ENCODE results near the gene CLSTN2. TPM values are rescaled to one million over a fixed set of nuclear protein-coding genes. Genes with fewer than 3 reads are reported as not detected.

CLSTN2 gene
- total RNA-seq, 1 donor from 2014 or later = 80.9 TPM

GRCh38 chr3:140429791-140430190 lies 494.8 kb downstream of the CLSTN2 start:
- Histone ChIP-seq H3K27me3 (ENCODE audit: insufficient read depth, low read length) (no peaks in the 10 kb centered on the region), H3K4me2 (ENCODE audit: low read length) (no peak overlapping the region), H4K20me1 (ENCODE audit: insufficient read depth, low read length) (no peaks in the 10 kb centered on the region), H3K4me3 (ENCODE audit: insufficient read depth, low read depth, low read length) (no peak overlapping the region), H3K79me2 (ENCODE audit: insufficient read depth, low read length) (no peaks in the 10 kb centered on the region), H3K4me1 (ENCODE audit: insufficient read depth, low read length) (no peaks in the 10 kb centered on the region), H2AFZ (ENCODE audit: low read depth, low read length) (no peak overlapping the region), H3K27ac (ENCODE audit: low read depth, low read length) (no peak overlapping the region), H3K36me3 (ENCODE audit: insufficient read depth, low read length) (no peaks in the 10 kb centered on the region), H3K9me3 (ENCODE audit: insufficient read depth, low read depth, low read length) (no peaks in the 10 kb centered on the region), H3K9ac (ENCODE audit: low read length) (no peak overlapping the region)
- Mint-ChIP-seq H3K27ac (ENCODE audit: unreplicated experiment) (no peak overlapping the region), H3K9me3 (ENCODE audit: unreplicated experiment) (peaks cover 5% of the 10 kb centered on the region), H3K4me1 (ENCODE audit: low read depth, unreplicated experiment) (peaks cover 8% of the 10 kb centered on the region), H3K27me3 (ENCODE audit: low read depth, unreplicated experiment) (no peaks in the 10 kb centered on the region), H3K4me3 (ENCODE audit: unreplicated experiment) (no peak overlapping the region), H3K36me3 (ENCODE audit: low read depth, unreplicated experiment) (peaks cover 23% of the 10 kb centered on the region)
- FAIRE-seq = no peak
- no peak for TF ChIP-seq EZH2 (IDR thresholded peaks at IDR 0.05; ENCODE audit: insufficient read depth, low read length)
- TF ChIP-seq, protein P1, sequence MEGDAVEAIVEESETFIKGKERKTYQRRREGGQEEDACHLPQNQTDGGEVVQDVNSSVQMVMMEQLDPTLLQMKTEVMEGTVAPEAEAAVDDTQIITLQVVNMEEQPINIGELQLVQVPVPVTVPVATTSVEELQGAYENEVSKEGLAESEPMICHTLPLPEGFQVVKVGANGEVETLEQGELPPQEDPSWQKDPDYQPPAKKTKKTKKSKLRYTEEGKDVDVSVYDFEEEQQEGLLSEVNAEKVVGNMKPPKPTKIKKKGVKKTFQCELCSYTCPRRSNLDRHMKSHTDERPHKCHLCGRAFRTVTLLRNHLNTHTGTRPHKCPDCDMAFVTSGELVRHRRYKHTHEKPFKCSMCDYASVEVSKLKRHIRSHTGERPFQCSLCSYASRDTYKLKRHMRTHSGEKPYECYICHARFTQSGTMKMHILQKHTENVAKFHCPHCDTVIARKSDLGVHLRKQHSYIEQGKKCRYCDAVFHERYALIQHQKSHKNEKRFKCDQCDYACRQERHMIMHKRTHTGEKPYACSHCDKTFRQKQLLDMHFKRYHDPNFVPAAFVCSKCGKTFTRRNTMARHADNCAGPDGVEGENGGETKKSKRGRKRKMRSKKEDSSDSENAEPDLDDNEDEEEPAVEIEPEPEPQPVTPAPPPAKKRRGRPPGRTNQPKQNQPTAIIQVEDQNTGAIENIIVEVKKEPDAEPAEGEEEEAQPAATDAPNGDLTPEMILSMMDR (IDR thresholded peaks at IDR 0.05; ENCODE audit: insufficient read depth, low read depth, low read length) = no peak
- DNase-seq (ENCODE audit: low read depth) = no peak

DNA sequence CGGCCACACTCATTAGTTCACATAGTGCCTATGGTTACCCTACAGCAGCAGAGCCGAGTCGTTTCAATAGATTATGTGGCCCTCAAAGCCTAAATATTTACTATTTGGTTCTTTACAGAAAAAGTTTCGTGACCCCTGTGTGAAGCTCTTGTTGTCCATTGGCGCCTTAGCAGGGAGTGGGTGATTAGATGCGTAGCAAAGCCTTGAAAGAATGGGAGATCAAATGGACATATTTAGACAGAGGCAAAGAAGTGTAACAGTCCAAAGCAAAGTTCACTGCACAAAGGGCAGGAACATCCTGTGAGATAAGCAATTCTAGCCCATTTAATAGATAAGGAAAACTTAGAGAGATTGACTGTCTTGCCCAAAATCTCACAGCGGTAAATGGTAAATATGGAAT lies 495.5 kb downstream of the CLSTN2 start:
- no peak overlapping the region for H3K9ac ChIP-seq (ENCODE audit: low read length)
- Mint-ChIP-seq H3K9me3 (ENCODE audit: unreplicated experiment) (peaks cover 5% of the 10 kb centered on the region), H3K4me1 (ENCODE audit: low read depth, unreplicated experiment) (peaks cover 2% of the 10 kb centered on the region), H3K27me3 (ENCODE audit: low read depth, unreplicated experiment) (no peaks in the 10 kb centered on the region), H3K4me3 (ENCODE audit: unreplicated experiment) (no peak overlapping the region), H3K36me3 (ENCODE audit: low read depth, unreplicated experiment) (peaks cover 23% of the 10 kb centered on the region), H3K27ac (ENCODE audit: unreplicated experiment) (no peak overlapping the region)
- H2AFZ ChIP-seq (ENCODE audit: low read depth, low read length) = no peak overlapping the region
- no peaks in the 10 kb centered on the region for H3K9me3 ChIP-seq (ENCODE audit: insufficient read depth, low read depth, low read length)
- H3K27me3 ChIP-seq (ENCODE audit: insufficient read depth, low read length) = no peaks in the 10 kb centered on the region
- no peaks in the 10 kb centered on the region for H3K4me1 ChIP-seq (ENCODE audit: insufficient read depth, low read length)
- H3K4me2 ChIP-seq (ENCODE audit: low read length) = no peak overlapping the region
- TF ChIP-seq EZH2 (IDR thresholded peaks at IDR 0.05; ENCODE audit: insufficient read depth, low read length) = no peak
- TF ChIP-seq, protein P1 (IDR thresholded peaks at IDR 0.05; ENCODE audit: insufficient read depth, low read depth, low read length) = no peak
- DNase-seq (ENCODE audit: low read depth) (no peak), FAIRE-seq (no peak)
- H3K79me2 ChIP-seq (ENCODE audit: insufficient read depth, low read length) = no peaks in the 10 kb centered on the region
- no peak overlapping the region for H3K4me3 ChIP-seq (ENCODE audit: insufficient read depth, low read depth, low read length)
- no peak overlapping the region for H3K27ac ChIP-seq (ENCODE audit: low read depth, low read length)
- H4K20me1 ChIP-seq (ENCODE audit: insufficient read depth, low read length) = no peaks in the 10 kb centered on the region
- H3K36me3 ChIP-seq (ENCODE audit: insufficient read depth, low read length) = no peaks in the 10 kb centered on the region

DNA sequence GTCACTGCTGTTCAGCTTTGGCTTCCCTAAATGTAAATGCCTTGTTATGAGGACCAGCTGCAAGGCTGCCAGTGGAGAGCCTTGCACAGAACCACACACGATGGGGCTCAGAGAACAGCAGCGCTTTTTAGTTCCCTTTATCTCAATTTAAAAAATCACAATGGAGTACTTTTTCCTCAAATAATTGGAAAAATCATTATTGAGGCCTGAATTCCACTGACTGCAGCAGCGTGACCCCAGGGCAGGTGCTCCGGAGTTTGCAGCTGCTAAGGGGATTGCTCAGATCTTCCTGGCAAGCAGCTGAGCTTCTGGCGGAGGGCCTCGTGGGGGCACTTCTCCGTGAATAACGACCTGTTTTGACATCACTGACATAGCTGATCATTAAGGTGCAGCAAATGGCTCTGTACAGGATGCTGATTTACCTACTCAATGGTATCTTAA lies 497.3 kb downstream of the CLSTN2 start:
- no peaks in the 10 kb centered on the region for H3K9me3 Mint-ChIP-seq (ENCODE audit: unreplicated experiment)
- Histone ChIP-seq H3K9me3 (ENCODE audit: insufficient read depth, low read depth, low read length) (no peaks in the 10 kb centered on the region), H3K4me2 (ENCODE audit: low read length) (no peak overlapping the region), H4K20me1 (ENCODE audit: insufficient read depth, low read length) (no peaks in the 10 kb centered on the region), H3K27me3 (ENCODE audit: insufficient read depth, low read length) (no peaks in the 10 kb centered on the region), H3K79me2 (ENCODE audit: insufficient read depth, low read length) (no peaks in the 10 kb centered on the region), H2AFZ (ENCODE audit: low read depth, low read length) (no peak overlapping the region), H3K4me3 (ENCODE audit: insufficient read depth, low read depth, low read length) (no peak overlapping the region), H3K36me3 (ENCODE audit: insufficient read depth, low read length) (no peaks in the 10 kb centered on the region), H3K4me1 (ENCODE audit: insufficient read depth, low read length) (no peaks in the 10 kb centered on the region), H3K9ac (ENCODE audit: low read length) (no peak overlapping the region), H3K27ac (ENCODE audit: low read depth, low read length) (no peak overlapping the region)
- DNase-seq (ENCODE audit: low read depth) (peak; percentile 56), FAIRE-seq (no peak)
- no peak overlapping the region for H3K4me3 Mint-ChIP-seq (ENCODE audit: unreplicated experiment)
- H3K36me3 Mint-ChIP-seq (ENCODE audit: low read depth, unreplicated experiment) = peaks cover 25% of the 10 kb centered on the region
- H3K27me3 Mint-ChIP-seq (ENCODE audit: low read depth, unreplicated experiment) = peaks cover 2% of the 10 kb centered on the region
- TF ChIP-seq, protein P1 (IDR thresholded peaks at IDR 0.05; ENCODE audit: insufficient read depth, low read depth, low read length) = no peak
- no peak for TF ChIP-seq EZH2 (IDR thresholded peaks at IDR 0.05; ENCODE audit: insufficient read depth, low read length)
- no peak overlapping the region for H3K27ac Mint-ChIP-seq (ENCODE audit: unreplicated experiment)
- H3K4me1 Mint-ChIP-seq (ENCODE audit: low read depth, unreplicated experiment) = peaks cover 7% of the 10 kb centered on the region
